GM12864 (cell line): Measurements from ENCODE around the gene PDZD4.

ENCODE experiments used
- DNase-seq: peaks from one replicate; pipeline ENCODE4 v3.0.0-alpha.2; 2011; ENCODE audit warnings: low read depth
- H3K4me3 ChIP-seq: 2 replicates; pipeline ENCODE4 v1.5.1; 2011; ENCODE audit warnings: mild to moderate bottlenecking, low read depth, low read length, control low read depth
- CTCF ChIP-seq: IDR thresholded peaks from 2 replicates; pipeline ENCODE4 v1.5.1; 2011; ENCODE audit warnings: low read depth, mild to moderate bottlenecking, moderate library complexity, low read length, control low read depth, inconsistent platforms; ENCODE audit errors: missing control alignments

Gene PDZD4

DNA sequence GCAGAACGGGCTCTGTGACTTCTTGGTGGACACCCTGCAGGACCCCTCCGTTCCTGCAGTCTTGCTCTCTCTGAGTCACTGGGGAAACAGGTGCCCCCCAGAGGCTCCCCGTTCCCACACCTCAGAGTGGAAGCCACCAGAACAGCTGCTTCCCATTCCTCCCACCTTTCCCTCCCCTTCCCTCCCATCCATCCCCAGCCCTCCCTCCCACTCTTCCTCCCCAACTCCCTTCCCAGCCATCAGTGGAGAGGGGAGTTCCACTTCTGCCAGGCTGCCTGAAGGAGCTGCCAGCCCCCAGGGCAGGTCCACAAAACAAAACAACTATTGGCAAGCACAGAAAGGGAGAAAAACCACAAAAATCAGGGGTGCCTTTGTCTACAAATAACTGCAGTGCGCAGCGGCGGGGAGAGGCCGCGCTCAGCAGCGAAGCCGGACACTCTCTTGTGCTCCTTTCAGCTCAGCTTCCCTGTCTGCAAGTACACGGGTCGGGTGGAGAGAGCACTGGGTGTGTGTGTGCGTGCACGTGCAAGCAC lies 27.8 kb downstream of the PDZD4 start:
- TF ChIP-seq CTCF = no peak
- H3K4me3 ChIP-seq = no peak overlapping the region
- DNase-seq = no peak

- DNase-seq = no peak
- H3K4me3 ChIP-seq = no peak overlapping the region
- no peak for TF ChIP-seq CTCF
These were observed 28.7 kb downstream of the PDZD4 start for GRCh38 chrX:153801669-153802068.

- no peak for TF ChIP-seq CTCF
- H3K4me3 ChIP-seq = no peak overlapping the region
- no peak for DNase-seq
These were observed 29.6 kb downstream of the PDZD4 start for GRCh38 chrX:153800746-153801145.

DNA sequence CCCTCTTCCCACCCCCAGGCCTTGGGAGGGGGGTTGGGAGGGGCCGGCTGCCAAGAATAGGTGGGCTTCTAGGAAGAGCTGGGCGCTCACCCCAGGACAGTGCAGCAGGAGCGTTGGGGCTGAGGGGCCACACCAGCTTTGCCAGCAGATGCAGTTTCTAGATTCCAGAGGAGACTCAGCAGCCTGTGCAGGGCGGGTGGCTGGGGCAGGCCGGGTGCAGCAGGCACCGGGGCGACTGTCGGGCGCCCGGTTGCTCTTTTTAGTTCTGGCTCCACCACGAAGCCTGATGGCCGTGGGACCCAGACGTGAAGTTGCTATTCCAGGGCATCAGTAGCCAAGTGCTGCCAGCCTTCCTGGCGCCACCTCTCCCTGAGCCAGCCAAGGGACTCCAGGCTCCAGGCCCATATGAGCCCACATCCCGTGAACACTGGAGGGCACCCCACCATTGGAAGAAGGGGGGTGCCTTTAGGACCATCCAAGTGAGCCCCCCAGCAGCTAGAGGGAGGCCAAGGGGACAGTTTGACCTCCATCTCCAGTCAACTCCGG lies 30.1 kb downstream of the PDZD4 start:
- DNase-seq = no peak

DNA sequence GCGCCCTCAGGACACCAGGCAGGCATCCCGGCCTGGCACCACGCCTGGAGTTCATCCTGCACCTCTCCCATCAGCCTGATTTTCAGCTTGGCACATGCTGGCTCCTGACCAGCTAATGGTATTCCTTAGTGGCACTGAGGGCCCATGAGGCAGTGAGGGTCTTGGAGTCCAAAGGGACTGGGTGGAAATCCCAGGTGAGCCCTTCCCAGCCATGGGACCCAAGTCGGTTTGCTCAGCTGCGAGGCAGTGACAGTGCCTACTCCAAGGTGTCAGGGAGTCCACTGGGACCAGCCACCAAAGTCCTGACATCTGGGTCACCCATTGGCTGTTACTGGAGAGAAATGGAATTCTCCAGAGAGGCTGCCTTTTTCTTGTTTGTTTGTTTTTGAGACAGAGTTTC lies 31.0 kb downstream of the PDZD4 start:
- no peak for TF ChIP-seq CTCF
- no peak for DNase-seq

More for the DNA sequence above, 30.1 kb downstream of the PDZD4 start:
- no peak for TF ChIP-seq CTCF
- no peak overlapping the region for H3K4me3 ChIP-seq

GRCh38 chrX:153797415-153798015 lies 32.8 kb downstream of the PDZD4 start:
- H3K4me3 ChIP-seq = no peak overlapping the region
- no peak for DNase-seq
- TF ChIP-seq CTCF = no peak

More for the DNA sequence above, 31.0 kb downstream of the PDZD4 start:
- no peak overlapping the region for H3K4me3 ChIP-seq
